IPS DF 4.7 (cell line): ENCODE results near the gene ST8SIA4.

ENCODE experiments used
- DNase-seq: peaks from one replicate; pipeline ENCODE4 v3.0.0-alpha.2; 2013; ENCODE audit warnings: low spot score; ENCODE audit errors: extremely low read depth

Gene ST8SIA4

GRCh38 chr5:100832252-100833230, 70.5 kb downstream of the ST8SIA4 start:
- DNase-seq, result no peak

GRCh38 chr5:100828898-100829356, 74.2 kb downstream of the ST8SIA4 start:
- no peak for DNase-seq

GRCh38 chr5:100828071-100828897, 74.8 kb downstream of the ST8SIA4 start:
- DNase-seq, result no peak

- no peak for DNase-seq
Measured at GRCh38 chr5:100827481-100827889, 75.6 kb downstream of the ST8SIA4 start.

- DNase-seq, result no peak
Measured at GRCh38 chr5:100826133-100826532, 76.9 kb downstream of the ST8SIA4 start.

GRCh38 chr5:100824635-100825034, 78.4 kb downstream of the ST8SIA4 start:
- no peak for DNase-seq

GRCh38 chr5:100823812-100824211, 79.3 kb downstream of the ST8SIA4 start:
- DNase-seq, result no peak

- DNase-seq, result no peak
Measured at GRCh38 chr5:100821751-100822150, 81.3 kb downstream of the ST8SIA4 start.

- DNase-seq, result no peak
Measured at GRCh38 chr5:100818340-100818739, 84.7 kb downstream of the ST8SIA4 start.

GRCh38 chr5:100803397-100803796, 99.7 kb downstream of the ST8SIA4 start:
- no peak for DNase-seq

GRCh38 chr5:100802208-100802607, 100.9 kb downstream of the ST8SIA4 start:
- DNase-seq, result no peak

GRCh38 chr5:100800562-100800961, 102.5 kb downstream of the ST8SIA4 start:
- DNase-seq, result no peak

GRCh38 chr5:100799166-100799565, 103.9 kb downstream of the ST8SIA4 start:
- DNase-seq, result no peak

- no peak for DNase-seq
Measured at GRCh38 chr5:100797861-100798260, 105.2 kb downstream of the ST8SIA4 start.

- DNase-seq, result no peak
Measured at GRCh38 chr5:100796851-100797250, 106.2 kb downstream of the ST8SIA4 start.

GRCh38 chr5:100794844-100795243, 108.2 kb downstream of the ST8SIA4 start:
- DNase-seq, result no peak

GRCh38 chr5:100794218-100794617, 108.9 kb downstream of the ST8SIA4 start:
- no peak for DNase-seq

- no peak for DNase-seq
Measured at GRCh38 chr5:100792781-100793180, 110.3 kb downstream of the ST8SIA4 start.

- no peak for DNase-seq
Measured at GRCh38 chr5:100791391-100791790, 111.7 kb downstream of the ST8SIA4 start.

- no peak for DNase-seq
Measured at GRCh38 chr5:100790951-100791350, 112.1 kb downstream of the ST8SIA4 start.

GRCh38 chr5:100790170-100790665, 112.9 kb downstream of the ST8SIA4 start:
- DNase-seq, result no peak

- DNase-seq, result no peak
Measured at GRCh38 chr5:100789694-100790093, 113.4 kb downstream of the ST8SIA4 start.
